DMS79 treated with DMSO at 0.1 percent for 48 hours (cell line): ENCODE data around the gene CELA2A.
A peak's percentile ranks its signal among the peaks of the same experiment; 100 is the strongest.
"Not testable (repeated sequence)": the region's sequence is repeated elsewhere in the genome, so short reads cannot be mapped to it uniquely, and the experiment has no call there.

Experiments used
- DNase-seq: peaks from one replicate; lab custom pipeline; 2025; lab: John Stamatoyannopoulos, UW

CELA2A gene

GRCh38 chr1:15425521-15425920 is 31.0 kb upstream of the CELA2A start:
- DNase-seq = no peak

- no peak for DNase-seq
Measured at GRCh38 chr1:15425958-15426357, 30.6 kb upstream of the CELA2A start.

GRCh38 chr1:15426492-15427279 is 29.8 kb upstream of the CELA2A start:
- no peak for DNase-seq

GRCh38 chr1:15427280-15427666 is 29.3 kb upstream of the CELA2A start:
- no peak for DNase-seq

- DNase-seq = not testable (repeated sequence)
Measured at GRCh38 chr1:15428252-15428651, 28.3 kb upstream of the CELA2A start.

GRCh38 chr1:15428815-15429435 is 27.6 kb upstream of the CELA2A start:
- DNase-seq = no peak

- DNase-seq = no peak
Measured at GRCh38 chr1:15429701-15430149, 26.8 kb upstream of the CELA2A start.

GRCh38 chr1:15430787-15431570 is 25.6 kb upstream of the CELA2A start:
- DNase-seq = peak; percentile 41

GRCh38 chr1:15431571-15431948 is 25.0 kb upstream of the CELA2A start:
- no peak for DNase-seq

- no peak for DNase-seq
Measured at GRCh38 chr1:15432324-15432723, 24.2 kb upstream of the CELA2A start.

- DNase-seq = no peak
Measured at GRCh38 chr1:15433471-15433870, 23.1 kb upstream of the CELA2A start.

GRCh38 chr1:15434739-15435138 is 21.8 kb upstream of the CELA2A start:
- DNase-seq = not testable (repeated sequence)

- no peak for DNase-seq
Measured at GRCh38 chr1:15435239-15436077, 21.1 kb upstream of the CELA2A start.

- no peak for DNase-seq
Measured at GRCh38 chr1:15436881-15437442, 19.6 kb upstream of the CELA2A start.

- DNase-seq = no peak
Measured at GRCh38 chr1:15439325-15439724, 17.2 kb upstream of the CELA2A start.

- DNase-seq = no peak
Measured at GRCh38 chr1:15440357-15440756, 16.2 kb upstream of the CELA2A start.

GRCh38 chr1:15441247-15441646 is 15.3 kb upstream of the CELA2A start:
- DNase-seq = no peak

- no peak for DNase-seq
Measured at GRCh38 chr1:15442119-15442518, 14.4 kb upstream of the CELA2A start.

GRCh38 chr1:15442759-15443158 is 13.8 kb upstream of the CELA2A start:
- DNase-seq = no peak

GRCh38 chr1:15443281-15443680 is 13.3 kb upstream of the CELA2A start:
- no peak for DNase-seq
